ENCODE results near the gene FH.

Gene FH

DNA sequence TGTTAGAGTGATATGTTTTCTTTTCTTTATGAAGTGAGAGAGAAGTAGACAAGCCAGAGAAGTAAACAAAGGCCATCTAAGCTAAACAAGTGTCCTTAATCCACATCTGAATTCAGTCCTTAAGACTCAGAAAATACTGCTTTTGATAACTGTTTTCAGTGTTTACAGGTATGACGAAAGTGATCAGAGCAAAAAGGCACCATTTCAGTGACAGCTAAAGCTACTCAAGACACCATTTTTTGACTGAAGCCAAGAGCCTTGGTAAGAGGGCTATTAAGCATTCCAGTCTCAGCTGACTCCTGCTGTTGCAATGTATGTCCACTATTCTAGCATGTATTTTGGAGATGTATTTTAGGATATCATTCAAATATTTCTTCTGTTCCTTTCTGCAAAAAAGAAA, 16.7 kb upstream of the FH start:
- DNase-seq (ENCODE audit: low read depth): no peak
- no peak overlapping the region for H3K4me3 ChIP-seq (ENCODE audit: low read length)
- TF ChIP-seq, protein P1, sequence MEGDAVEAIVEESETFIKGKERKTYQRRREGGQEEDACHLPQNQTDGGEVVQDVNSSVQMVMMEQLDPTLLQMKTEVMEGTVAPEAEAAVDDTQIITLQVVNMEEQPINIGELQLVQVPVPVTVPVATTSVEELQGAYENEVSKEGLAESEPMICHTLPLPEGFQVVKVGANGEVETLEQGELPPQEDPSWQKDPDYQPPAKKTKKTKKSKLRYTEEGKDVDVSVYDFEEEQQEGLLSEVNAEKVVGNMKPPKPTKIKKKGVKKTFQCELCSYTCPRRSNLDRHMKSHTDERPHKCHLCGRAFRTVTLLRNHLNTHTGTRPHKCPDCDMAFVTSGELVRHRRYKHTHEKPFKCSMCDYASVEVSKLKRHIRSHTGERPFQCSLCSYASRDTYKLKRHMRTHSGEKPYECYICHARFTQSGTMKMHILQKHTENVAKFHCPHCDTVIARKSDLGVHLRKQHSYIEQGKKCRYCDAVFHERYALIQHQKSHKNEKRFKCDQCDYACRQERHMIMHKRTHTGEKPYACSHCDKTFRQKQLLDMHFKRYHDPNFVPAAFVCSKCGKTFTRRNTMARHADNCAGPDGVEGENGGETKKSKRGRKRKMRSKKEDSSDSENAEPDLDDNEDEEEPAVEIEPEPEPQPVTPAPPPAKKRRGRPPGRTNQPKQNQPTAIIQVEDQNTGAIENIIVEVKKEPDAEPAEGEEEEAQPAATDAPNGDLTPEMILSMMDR (conservative IDR thresholded peaks at IDR 0.05; ENCODE audit: low read depth, low read length): no peak

DNA sequence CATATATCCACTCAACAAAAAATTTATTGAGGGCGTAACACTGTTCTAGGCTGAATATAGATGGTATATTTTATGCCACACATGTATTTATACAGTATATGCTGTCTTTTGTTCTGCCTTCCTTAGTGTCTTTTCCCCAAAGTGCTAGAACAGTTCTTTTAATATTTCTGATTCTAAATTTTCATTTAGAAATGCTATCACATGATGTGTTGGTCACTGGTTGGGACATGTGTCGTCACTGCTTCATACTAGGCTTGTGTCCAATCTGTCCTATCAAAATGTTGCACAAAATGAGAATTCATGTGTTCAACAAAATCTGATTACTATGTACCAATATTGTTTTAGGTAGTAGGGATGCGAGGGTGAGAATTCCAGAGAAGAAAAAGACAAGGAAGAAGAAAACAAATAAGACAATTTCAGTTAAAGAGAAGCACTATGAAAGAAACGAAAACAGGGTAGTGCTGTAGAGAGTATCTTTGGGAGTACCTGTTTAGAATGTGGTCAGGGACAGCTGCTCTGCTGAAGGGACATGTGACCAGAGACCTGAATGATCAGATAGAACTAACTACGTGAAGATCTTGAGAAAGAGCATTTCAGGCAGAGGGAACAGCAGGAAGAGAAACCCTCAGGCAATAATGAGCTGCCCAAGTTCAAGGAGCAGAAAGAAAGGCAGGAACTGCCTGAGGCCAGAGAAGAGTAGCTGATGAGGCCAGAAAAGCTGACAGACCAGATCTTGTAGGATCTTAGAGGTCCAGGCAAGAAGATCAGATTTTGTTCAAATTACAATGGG, 14.0 kb upstream of the FH start:
- no peak for DNase-seq (ENCODE audit: low read depth)
- TF ChIP-seq, protein P1 (conservative IDR thresholded peaks at IDR 0.05; ENCODE audit: low read depth, low read length): no peak
- no peak overlapping the region for H3K4me3 ChIP-seq (ENCODE audit: low read length)

DNA sequence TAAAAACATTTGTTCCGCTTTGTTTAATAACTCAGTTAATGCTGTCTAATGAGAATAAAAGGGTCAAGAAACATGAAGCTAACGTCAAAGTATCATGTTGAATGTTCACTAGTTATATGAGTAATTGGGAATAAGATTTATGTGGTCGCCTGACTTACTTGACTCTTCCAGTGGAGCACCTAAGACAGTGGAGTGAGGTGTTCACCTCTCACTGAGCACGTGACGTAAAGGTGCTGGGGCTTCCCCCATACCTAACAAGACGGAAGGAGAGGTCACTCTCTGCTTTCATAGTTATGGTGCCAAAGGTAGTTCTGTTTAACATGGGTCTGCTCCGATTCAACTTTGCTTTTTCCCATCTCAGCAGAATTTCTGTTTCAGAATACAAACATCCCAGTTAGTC, 13.3 kb upstream of the FH start:
- TF ChIP-seq, protein P1 (conservative IDR thresholded peaks at IDR 0.05; ENCODE audit: low read depth, low read length): no peak
- DNase-seq (ENCODE audit: low read depth): no peak
- H3K4me3 ChIP-seq (ENCODE audit: low read length): peak overlapping the region; percentile 13

DNA sequence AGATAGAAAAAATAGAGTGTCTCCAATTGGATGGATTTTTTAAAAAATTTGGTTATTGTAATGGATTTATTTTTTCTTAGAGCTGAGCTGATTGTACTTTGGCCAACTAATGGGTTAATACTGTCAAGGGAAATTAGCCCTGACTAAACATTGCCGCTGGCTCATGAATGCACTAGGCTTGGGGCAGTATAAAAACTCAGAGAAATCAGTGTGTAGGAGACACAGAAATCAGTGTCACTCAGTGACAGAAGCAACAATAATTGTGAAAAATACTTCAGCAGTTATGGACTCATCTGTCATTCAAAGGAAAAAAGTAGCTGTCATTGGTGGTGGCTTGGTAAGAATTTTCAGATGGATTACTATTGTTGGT, 12.6 kb upstream of the FH start, which contains the start of gene KMO:
KMO (plus strand) TSS at position 217 of the 370 bp plus-strand sequence; CDS start at position 284, 67 bp downstream.
- TF ChIP-seq, protein P1 (conservative IDR thresholded peaks at IDR 0.05; ENCODE audit: low read depth, low read length): no peak
- peak within 1 kb of the TSS; percentile 48 for H3K4me3 ChIP-seq (ENCODE audit: low read length)
- no peak for DNase-seq (ENCODE audit: low read depth)

DNA sequence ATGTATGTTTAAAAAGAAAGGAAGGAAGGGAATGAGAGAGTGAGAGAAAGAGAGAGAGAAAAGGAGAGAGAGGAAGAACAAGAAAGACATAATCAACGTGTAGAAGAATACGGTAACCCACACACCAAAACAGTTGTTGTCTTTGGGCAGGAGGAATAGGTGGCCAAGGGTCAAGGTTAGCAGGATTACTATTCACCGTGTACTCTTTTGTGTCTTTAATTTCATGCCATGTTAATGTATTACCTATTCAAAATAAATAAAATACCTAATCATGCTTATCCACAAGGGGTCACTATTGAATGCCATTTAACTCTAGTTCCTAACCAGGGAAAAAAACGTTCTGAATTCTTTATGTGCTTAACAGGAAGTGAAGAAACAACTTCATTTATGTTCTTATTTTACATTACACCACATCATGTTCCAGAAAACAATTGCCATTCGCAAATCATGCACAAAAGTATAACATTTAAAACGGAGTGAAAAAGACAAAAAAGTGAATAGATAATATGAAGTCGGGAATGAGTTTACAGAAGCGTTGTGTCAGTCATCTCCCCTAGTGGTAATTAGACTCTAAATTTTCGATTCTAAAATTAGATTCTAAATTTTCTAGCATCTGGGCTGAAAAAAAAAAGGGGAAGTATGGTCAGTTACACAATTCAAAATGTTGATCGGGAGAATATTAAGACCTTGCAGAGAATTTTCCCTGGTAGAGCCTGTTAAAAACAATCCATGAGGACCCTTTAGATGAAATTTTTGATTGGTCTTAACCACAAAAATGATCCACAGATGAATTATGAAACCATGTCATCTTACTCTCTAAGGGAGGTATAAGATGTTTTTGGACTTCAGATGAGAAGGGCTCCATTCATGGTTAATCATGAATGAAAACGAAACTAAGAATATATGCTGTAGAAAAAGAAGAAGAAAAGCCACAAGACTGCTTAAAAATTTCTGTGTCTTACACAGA, 11.9 kb upstream of the FH start:
- TF ChIP-seq, protein P1 (conservative IDR thresholded peaks at IDR 0.05; ENCODE audit: low read depth, low read length): peak; percentile 55
- peak overlapping the region; percentile 48 for H3K4me3 ChIP-seq (ENCODE audit: low read length)
- peak; percentile 39 for DNase-seq (ENCODE audit: low read depth)

DNA sequence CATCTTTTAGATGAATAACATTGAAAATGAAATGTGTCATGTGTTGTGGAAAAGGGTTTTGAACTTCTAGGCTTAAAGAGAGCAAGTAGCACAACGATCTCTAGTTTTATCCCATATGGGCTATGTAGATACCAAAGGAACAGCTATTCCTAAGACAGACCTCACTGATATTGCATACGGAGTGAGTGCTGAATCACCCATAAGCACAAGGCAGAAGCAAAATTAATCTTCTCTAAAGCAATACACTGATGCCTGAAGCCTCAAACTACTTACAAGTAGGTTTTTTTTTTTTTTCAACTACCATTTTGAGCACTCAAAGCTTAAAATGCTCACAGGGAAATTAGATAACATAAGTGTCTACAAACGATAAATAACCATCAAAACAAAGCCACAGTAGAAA, 7.6 kb upstream of the FH start:
- DNase-seq (ENCODE audit: low read depth): no peak
- no peak overlapping the region for H3K4me3 ChIP-seq (ENCODE audit: low read length)
- TF ChIP-seq, protein P1 (conservative IDR thresholded peaks at IDR 0.05; ENCODE audit: low read depth, low read length): no peak

All from retinal pigment epithelial cell (primary cell).